GM18951 (cell line): ENCODE measurements around the gene NEAT1.

ENCODE experiments used
- POLR2A ChIP-seq: IDR thresholded peaks from 4 replicates; pipeline ENCODE4 v1.6.1; 2011; ENCODE audit warnings: mild to moderate bottlenecking; ENCODE audit not compliant: insufficient read length, insufficient read depth; ENCODE audit errors: extremely low read depth
- in situ Hi-C: fragments of 300-500 bp; cut with MboI; formaldehyde crosslinking; loops from one replicate; pipeline ENCODE4 v1.12.0; 2022; ENCODE audit warnings: low sequenced_read_pairs, mixed read lengths, inconsistent platforms; ENCODE audit not compliant: unreplicated experiment

NEAT1 gene

DNA sequence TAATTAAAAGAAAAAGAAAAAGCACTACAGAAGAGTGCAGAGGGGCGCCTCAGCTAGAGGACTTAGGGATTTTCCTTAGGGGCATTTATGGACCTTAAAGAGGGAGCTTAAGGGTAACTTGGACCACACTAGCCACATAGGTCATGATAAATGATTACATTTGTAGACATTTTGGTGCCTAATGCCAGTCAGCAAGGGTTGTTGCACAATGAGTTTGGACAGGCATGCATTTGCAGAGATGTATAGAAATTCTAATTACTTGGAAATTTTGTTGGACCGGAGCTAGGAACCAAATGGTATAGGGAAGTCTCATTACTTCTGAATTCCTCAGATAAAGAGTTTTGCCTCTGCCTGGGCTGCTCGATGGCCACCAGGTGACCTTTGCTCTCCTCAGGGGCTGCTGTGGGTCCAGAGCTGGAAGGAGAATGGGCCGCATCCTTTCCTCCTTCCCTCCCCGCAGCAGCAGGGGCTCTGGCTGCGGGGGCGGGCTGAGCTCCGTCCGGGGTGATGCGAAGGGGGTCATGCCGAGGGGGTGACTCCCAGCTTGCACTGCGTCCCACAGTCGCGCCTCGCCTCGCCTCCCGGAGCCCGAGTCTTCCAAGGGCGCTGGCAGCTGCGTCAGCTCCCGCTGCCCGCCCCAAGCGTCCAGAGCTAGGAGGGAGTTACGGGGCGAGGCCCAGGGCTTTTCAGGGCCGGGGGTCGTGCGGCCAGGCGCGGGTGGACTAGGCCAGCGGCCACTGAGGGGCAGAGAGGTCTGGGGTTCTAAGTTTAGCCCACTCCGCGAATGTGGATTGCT is 56.0 kb downstream of the NEAT1 start:
- TF ChIP-seq POLR2A: no peak
- in situ Hi-C loops: no loop called here

DNA sequence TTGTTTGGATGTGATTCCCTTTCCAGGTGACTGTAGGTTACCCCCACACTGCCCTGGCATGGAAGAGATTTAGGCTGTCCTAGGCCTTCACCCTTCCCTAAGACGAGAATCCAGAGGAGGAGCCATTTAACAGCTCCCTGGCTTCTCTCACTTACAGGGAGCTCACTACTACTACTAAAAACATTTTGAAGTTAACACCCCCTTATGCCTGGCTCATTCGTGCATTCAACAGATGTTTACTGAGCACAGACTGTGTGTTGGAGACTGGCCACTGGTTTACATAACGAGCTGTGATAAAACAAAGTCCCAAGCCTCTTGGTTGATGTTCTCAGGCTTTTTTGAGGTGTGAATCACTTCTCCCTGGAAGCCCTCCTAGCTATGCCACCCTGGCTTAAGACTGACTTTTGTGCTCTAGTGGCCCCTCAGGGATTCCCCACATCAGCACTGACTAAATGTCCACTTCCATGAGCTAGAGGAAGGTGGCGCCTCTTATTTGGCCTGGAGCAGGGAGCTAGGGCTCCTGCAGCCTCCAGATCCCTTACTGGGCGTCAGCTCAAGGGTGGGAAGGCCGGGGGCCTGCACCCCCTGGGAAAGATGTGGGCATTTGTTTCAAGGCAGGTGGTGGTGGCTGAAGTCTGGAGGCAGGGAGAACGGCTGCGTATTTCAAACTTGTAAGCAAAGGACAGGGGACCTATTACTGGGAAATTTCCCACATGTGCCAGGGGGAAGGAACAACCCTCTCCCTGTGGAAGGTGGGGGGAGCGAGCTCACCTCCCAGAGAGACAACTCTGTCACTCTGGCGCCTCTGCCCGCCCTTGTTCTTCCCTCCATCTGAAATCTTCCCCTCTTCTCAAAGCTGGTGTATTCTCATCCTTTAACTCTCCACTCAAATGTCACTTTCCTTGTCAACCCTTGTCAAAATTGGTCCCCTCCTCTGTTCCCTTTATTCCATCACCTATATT is 56.9 kb downstream of the NEAT1 start:
- no peak for TF ChIP-seq POLR2A
- in situ Hi-C loops: no loop called here

DNA sequence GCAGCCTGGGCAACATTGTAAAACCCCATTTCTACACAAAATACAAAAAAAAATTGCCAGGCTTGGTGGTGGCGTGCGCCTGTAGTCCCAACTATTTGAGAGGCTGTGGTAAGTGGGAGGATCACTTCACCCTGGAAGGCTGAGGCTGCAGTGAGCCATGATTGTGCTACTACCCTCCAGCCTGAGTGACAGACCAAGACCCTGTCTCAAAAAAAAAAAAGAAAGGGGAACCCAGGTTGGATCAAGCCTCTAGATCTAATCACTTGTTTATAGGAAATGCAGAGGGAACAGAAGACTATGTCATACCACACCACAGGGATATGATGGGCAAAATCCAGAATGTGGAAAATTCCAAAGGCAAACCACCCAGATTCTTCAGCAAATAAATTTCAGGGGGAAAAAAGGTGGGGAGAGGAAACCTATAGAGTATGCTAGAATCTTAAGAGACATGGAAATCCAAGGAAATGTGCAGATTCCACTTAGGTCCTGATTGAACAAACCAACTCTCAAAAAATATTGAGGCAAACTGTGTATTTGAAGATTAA is 59.8 kb downstream of the NEAT1 start:
- no peak for TF ChIP-seq POLR2A
- in situ Hi-C loops: no loop called here

DNA sequence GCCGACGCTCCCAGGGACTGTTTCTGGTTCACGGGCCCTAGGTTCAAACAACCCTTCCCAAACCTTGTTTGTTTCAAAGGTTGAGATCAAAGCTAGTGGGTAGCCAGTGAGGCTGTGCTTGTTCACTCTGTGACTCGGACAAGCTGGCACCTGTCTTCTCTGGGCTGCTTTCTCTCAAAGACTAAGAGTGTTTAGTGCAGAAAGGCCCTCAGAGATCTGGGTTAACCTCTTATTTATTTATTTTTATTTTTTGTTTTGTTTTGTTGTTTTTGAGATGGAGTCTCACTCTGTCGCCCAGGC is 63.3 kb downstream of the NEAT1 start:
- in situ Hi-C loops: no loop called here
- no peak for TF ChIP-seq POLR2A

DNA sequence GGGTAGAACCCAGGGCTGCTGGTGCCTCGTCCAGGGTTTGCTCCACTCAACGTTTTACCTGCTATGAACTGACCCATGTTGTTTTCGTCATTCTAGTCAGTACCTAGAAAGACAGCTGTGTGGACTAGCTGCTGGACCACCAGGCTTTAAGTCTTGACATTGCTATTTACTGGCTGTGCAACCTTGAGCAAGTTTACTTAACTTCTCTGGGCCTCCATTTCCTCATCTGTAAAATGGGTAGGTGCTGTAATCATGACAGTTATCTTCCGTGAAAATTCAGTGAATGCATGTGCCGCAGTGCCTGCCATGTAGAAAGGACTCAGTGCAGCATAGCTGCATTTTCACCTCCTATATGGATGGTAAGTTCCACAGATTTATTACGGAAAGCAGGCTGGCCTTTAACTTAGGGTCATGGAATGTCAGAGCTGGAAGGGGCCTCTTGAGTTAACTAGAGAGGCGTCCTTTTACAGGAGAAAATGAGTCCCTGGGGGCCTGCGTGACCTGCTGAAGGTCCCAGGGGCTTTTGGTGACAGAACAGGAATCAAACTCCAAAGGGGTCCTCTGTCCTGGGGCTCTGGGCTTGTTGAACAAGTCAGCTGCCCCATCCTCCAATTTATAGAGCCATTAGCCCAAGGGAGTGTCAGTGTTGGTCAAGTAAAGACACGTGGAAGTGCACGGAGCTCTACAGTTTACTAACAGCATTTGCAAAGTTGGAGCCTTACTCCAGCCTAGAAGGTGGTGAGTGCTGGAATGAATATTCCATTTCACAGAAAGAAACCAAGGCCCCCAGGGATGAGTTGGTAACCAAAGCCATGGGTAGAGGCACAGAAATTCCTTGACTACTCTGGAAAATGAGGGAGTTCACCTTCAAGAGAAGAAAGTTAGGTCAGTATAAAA is 64.2 kb downstream of the NEAT1 start:
- in situ Hi-C loops: no loop called here
- no peak for TF ChIP-seq POLR2A

DNA sequence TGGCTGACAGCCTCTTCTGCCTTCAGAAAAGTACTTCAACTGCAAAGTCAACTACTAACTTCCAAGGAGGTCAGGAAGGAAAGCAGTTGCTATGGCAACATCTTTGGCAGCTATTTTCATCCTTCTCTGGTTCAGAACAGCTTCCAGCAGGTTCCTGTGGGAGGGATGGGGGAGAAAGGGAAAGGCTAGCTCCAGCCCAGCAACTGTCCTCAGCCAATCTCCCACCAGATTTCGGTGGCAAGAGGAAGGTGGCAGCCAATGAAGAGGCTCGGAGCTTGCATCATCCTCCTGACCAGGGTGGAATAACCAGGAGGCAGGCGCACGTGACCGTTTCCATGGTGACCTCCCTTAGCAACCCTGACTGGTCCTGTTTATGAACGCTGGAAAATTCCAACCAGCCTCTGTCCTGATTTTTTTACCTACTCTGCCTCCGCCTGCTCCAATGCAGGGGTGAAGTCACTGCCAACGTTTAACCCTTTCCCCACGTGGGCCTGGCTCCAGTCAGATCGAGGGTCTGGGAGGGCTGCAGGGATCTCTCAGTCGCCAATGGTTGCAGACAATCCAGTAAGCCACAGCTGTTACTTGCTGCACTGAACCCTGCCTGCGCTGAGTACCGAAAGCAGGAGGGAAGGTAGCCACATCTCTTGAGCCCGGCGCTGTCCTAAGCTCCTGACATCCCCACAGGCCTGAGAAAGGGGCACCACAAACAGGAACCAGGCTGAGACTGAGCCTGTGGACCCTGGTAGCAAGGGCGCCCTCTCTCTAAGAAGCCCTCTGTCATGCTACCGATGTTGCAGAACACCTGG is 65.1 kb downstream of the NEAT1 start:
- no peak for TF ChIP-seq POLR2A
- in situ Hi-C loops: no loop called here

DNA sequence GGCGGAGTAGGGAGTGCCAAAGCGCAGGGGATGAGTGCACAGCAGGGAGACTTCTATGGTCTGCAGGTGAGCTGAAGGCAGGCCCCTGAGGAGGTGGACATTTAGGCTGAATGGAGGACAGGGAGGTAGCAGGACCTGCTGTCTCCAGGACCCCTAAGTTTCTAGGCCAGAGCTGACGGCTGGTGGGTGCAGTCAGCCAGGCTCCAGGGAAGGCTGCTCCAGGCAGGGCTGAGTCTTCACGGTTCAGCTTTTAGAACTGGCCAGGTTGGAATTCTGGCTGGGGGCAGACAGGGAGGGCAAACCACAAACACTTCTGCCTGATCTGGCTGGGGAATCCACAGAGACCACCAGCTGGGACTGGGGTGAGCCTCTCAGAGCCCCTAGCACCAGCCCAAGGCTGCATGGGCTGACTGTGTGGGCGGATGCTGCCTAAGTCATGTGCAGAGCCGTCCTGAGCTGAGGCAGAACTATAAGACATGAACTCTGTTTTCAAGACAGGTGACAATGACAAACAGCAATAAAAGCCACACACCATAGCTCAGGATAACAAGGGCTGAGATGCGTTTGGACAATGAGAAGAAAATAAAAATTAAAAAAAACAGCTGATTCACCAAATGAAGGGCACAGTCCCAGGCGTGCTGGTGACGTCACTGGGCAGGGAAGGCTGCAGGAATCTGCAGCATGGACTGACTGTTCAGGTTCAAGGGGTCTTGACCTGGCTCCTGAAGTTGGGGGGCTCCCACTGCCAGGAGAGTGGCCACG is 65.9 kb downstream of the NEAT1 start:
- in situ Hi-C loops: no loop called here
- no peak for TF ChIP-seq POLR2A

DNA sequence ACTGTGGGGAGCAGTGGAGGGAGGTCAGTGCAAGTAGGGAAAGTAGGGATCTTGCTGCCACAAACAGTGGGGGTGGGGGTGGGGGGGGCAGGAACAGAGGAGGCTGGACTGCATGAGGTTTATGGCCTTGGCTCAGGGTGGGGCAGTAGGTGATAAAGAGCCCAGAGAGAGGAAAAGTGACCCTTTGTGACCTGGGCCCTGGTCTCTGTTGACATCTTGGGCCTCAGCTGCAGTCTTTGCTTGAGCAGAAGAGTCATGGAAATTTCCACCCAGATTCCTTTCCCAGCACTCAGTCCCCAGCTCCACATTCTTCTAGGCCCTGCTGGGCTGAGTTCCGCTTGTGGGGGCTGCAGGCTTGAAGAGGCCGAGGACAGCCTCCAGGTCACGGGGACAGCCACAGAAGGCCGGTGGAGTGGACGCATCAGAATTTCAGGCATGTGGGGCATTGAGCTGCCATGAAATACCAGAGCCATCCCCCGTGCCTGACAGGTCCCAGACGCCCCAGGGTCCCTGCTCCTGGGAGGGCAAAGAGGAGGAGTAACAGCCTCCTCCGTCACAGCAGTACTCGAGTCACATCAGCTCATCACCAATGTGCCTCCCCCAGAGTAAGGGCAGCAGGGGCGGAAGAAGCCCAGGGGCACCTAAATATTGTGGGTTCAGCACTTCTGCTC is 66.6 kb downstream of the NEAT1 start:
- no peak for TF ChIP-seq POLR2A
- in situ Hi-C loops: no loop called here

DNA sequence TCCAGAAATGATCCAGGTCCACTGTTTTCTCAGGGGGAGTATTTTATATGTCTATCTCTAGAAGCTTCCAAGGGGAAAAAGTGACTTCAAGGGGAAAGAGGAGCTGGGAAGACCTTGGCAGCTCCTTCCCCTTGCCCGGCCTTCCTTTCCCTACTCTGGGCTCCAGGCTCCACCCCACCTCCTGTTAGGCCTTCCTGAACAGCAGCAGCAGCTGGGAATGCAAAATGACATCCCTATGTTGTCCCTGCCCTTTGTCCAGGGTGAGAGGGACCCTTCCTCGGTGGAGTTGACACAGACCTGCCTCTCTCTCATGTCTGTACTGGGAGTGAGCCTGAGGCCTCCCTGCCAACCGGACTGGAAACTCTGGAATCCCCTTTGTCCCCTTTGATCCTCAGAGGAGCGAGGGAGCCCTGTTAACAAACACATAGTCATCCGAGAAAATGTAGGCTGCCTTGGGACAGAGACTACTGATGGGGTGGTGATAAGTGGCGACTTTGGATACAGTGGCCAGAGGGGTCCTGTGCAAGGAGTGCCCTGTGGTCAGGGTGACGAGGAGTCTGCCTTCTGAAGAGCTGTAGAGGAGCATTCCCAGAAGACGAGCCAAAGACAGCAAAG is 67.2 kb downstream of the NEAT1 start:
- no peak for TF ChIP-seq POLR2A
- in situ Hi-C loops: no loop called here

DNA sequence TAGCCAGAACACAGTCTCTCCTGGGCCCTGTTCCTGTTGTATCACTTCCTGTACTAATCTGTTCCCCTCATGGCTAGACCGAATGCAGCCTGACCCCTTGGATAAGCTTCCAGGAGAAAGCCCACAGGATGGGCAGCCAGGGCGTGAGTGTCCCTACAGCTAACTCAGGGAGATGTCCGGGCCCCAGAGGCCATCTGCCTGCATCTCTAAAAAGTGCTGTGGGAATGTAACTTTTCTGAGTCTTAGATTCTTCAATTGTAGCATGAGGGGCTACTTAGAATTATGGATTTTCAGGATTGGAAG is 68.5 kb downstream of the NEAT1 start:
- TF ChIP-seq POLR2A: no peak
- in situ Hi-C loops: no loop called here
